ENCODE results near the gene GAS7.

The GAS7 gene

GRCh38 chr17:9940841-9941240, 257.6 kb downstream of the GAS7 start:
- DNase-seq (ENCODE audit: low spot score) = no peak
- TF ChIP-seq CTCF (IDR thresholded peaks at IDR 0.05; ENCODE audit: extremely low read depth, missing control alignments) = no peak

GRCh38 chr17:9938764-9939163, 259.6 kb downstream of the GAS7 start:
- no peak for TF ChIP-seq CTCF (IDR thresholded peaks at IDR 0.05; ENCODE audit: extremely low read depth, missing control alignments)
- DNase-seq (ENCODE audit: low spot score) = no peak

GRCh38 chr17:9937901-9938300, 260.5 kb downstream of the GAS7 start:
- TF ChIP-seq CTCF (IDR thresholded peaks at IDR 0.05; ENCODE audit: extremely low read depth, missing control alignments) = no peak
- DNase-seq (ENCODE audit: low spot score) = no peak

- TF ChIP-seq CTCF (IDR thresholded peaks at IDR 0.05; ENCODE audit: extremely low read depth, missing control alignments) = no peak
- no peak for DNase-seq (ENCODE audit: low spot score)
Observed at GRCh38 chr17:9937241-9937761, 261.1 kb downstream of the GAS7 start.

- no peak for TF ChIP-seq CTCF (IDR thresholded peaks at IDR 0.05; ENCODE audit: extremely low read depth, missing control alignments)
- no peak for DNase-seq (ENCODE audit: low spot score)
Observed at GRCh38 chr17:9936095-9936494, 262.3 kb downstream of the GAS7 start.

- no peak for TF ChIP-seq CTCF (IDR thresholded peaks at IDR 0.05; ENCODE audit: extremely low read depth, missing control alignments)
- DNase-seq (ENCODE audit: low spot score) = no peak
Observed at GRCh38 chr17:9935408-9935807, 263.0 kb downstream of the GAS7 start.

- TF ChIP-seq CTCF (IDR thresholded peaks at IDR 0.05; ENCODE audit: extremely low read depth, missing control alignments) = no peak
- no peak for DNase-seq (ENCODE audit: low spot score)
Observed at GRCh38 chr17:9934331-9934730, 264.1 kb downstream of the GAS7 start.

All from GM20000 (cell line).